ENCODE data around the gene FARP2. TPM values are rescaled to one million over a fixed set of nuclear protein-coding genes. Genes with fewer than 3 reads are reported as not detected.

The FARP2 gene
- total RNA-seq, 1 experiment from 2014 or later = 89.1 TPM

DNA sequence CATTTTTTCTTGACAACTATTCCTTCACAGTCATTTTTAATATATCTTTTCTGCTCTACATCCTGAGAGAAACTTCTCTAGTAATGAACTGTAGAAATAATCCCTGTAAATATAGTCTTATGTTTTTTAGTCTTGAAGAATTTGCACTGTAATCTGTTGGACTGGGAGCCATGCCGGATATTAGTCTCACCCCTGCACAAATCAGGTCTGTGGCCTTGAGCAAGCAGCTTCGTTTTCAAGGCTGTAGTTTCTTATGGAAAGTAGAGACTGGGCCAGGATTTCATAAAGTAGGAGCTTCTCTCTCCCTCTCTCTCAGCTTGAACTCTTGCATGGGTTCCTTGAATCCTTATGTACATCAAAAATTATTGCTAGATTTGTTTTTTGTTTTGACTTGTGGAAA is 8.7 kb downstream of the FARP2 start:
- Histone ChIP-seq H3K4me1 (replicated peaks; ENCODE audit: insufficient read depth) (peaks cover 10% of the 10 kb centered on the region; the same call in 1 of the 2 replicates), H3K4me3 (no peak overlapping the region), H4K20me1 (ENCODE audit: insufficient read depth) (no peaks in the 10 kb centered on the region; the same call in 1 of the 2 replicates), H3K27me3 (ENCODE audit: insufficient read depth, low read depth) (no peaks in the 10 kb centered on the region), H3K79me2 (ENCODE audit: low read depth) (peaks cover 85% of the 10 kb centered on the region), H3K9me2 (ENCODE audit: insufficient read depth) (no peaks in the 10 kb centered on the region), H3K36me3 (ENCODE audit: low read depth) (0 out of 2 replicates have a peak, but pooled peaks cover 15% of the 10 kb centered on the region), H3K27ac (0 out of 2 replicates have a peak overlapping the region, but pooled peaks have one; percentile 9), H3K9me3 (ENCODE audit: insufficient read depth, low read depth) (no peaks in the 10 kb centered on the region), H2AFZ (no peak overlapping the region), H3F3A (ENCODE audit: insufficient read depth, low read depth) (no peaks in the 10 kb centered on the region), H3K4me2 (no peak overlapping the region)
- BruUV-seq (replicated peaks) = no TSS peak
- no peak for DNase-seq
- CTCF ChIA-PET = interaction anchor here (0.9 kb wide), 1 partner anchor 1131 kb away, joined by 4 read pairs; no protein-coding TSS in a partner anchor
- TF ChIP-seq EZH2 (IDR thresholded peaks at IDR 0.05; ENCODE audit: low read depth) = no peak
- TF ChIP-seq, protein P1, sequence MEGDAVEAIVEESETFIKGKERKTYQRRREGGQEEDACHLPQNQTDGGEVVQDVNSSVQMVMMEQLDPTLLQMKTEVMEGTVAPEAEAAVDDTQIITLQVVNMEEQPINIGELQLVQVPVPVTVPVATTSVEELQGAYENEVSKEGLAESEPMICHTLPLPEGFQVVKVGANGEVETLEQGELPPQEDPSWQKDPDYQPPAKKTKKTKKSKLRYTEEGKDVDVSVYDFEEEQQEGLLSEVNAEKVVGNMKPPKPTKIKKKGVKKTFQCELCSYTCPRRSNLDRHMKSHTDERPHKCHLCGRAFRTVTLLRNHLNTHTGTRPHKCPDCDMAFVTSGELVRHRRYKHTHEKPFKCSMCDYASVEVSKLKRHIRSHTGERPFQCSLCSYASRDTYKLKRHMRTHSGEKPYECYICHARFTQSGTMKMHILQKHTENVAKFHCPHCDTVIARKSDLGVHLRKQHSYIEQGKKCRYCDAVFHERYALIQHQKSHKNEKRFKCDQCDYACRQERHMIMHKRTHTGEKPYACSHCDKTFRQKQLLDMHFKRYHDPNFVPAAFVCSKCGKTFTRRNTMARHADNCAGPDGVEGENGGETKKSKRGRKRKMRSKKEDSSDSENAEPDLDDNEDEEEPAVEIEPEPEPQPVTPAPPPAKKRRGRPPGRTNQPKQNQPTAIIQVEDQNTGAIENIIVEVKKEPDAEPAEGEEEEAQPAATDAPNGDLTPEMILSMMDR (conservative IDR thresholded peaks at IDR 0.05) = no peak
- intact Hi-C loops (cut with micrococcal nuclease; ENCODE audit: unreplicated experiment) = no loop called here
- POLR2A ChIA-PET (ENCODE audit: unreplicated experiment) = no interaction called here

- Histone ChIP-seq H3K79me2 (ENCODE audit: low read depth) (peaks cover 84% of the 10 kb centered on the region), H3K4me3 (no peak overlapping the region), H3K4me1 (replicated peaks; ENCODE audit: insufficient read depth) (peaks cover 10% of the 10 kb centered on the region; the same call in 1 of the 2 replicates), H2AFZ (no peak overlapping the region), H3K9me2 (ENCODE audit: insufficient read depth) (no peaks in the 10 kb centered on the region), H3K9me3 (ENCODE audit: insufficient read depth, low read depth) (no peaks in the 10 kb centered on the region), H3K36me3 (ENCODE audit: low read depth) (0 out of 2 replicates have a peak, but pooled peaks cover 15% of the 10 kb centered on the region), H3K4me2 (no peak overlapping the region), H3K27me3 (ENCODE audit: insufficient read depth, low read depth) (no peaks in the 10 kb centered on the region), H4K20me1 (ENCODE audit: insufficient read depth) (no peaks in the 10 kb centered on the region; the same call in 1 of the 2 replicates), H3F3A (ENCODE audit: insufficient read depth, low read depth) (no peaks in the 10 kb centered on the region), H3K27ac (no peak overlapping the region)
- intact Hi-C loops (cut with micrococcal nuclease; ENCODE audit: unreplicated experiment) = no loop called here
- no TSS peak for BruUV-seq (replicated peaks)
- ChIA-PET CTCF (no interaction called here), POLR2A (ENCODE audit: unreplicated experiment) (interaction anchor here (0.6 kb wide), 1 partner anchor 138 kb away, joined by 3 read pairs; no protein-coding TSS in a partner anchor)
- TF ChIP-seq EZH2 (IDR thresholded peaks at IDR 0.05; ENCODE audit: low read depth) = no peak
- TF ChIP-seq, protein P1 (conservative IDR thresholded peaks at IDR 0.05) = no peak
- no peak for DNase-seq
Observed at GRCh38 chr2:241366678-241367077, 10.6 kb downstream of the FARP2 start.

DNA sequence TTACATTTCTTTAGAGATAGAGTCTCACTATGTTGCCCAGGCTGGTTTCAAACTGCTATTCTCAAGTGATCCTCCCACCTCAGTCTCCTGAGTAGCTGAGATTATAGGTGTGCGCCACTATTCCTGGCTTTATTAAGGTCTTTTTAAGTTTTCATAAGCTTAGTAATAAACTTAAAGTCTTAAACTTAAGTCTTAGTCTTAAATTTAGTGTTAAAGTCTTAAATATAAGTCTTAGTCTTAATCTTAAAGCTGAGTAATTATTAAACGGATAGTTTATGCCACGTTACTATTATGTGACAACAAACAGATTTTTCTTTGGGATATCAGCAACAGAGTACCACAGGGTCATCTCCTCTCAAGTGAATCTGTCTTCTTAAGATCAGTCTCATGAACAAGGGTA is 12.6 kb downstream of the FARP2 start:
- Histone ChIP-seq H4K20me1 (ENCODE audit: insufficient read depth) (no peaks in the 10 kb centered on the region; the same call in 1 of the 2 replicates), H3K4me2 (no peak overlapping the region), H3K79me2 (ENCODE audit: low read depth) (peaks cover 87% of the 10 kb centered on the region), H3K9me3 (ENCODE audit: insufficient read depth, low read depth) (no peaks in the 10 kb centered on the region), H3K27ac (no peak overlapping the region), H3K4me1 (replicated peaks; ENCODE audit: insufficient read depth) (peaks cover 28% of the 10 kb centered on the region), H3K27me3 (ENCODE audit: insufficient read depth, low read depth) (no peaks in the 10 kb centered on the region), H3K4me3 (no peak overlapping the region), H3K36me3 (ENCODE audit: low read depth) (0 out of 2 replicates have a peak, but pooled peaks cover 15% of the 10 kb centered on the region), H2AFZ (no peak overlapping the region), H3F3A (ENCODE audit: insufficient read depth, low read depth) (peaks cover 8% of the 10 kb centered on the region; the same call in 1 of the 2 replicates), H3K9me2 (ENCODE audit: insufficient read depth) (no peaks in the 10 kb centered on the region)
- CTCF ChIA-PET = interaction anchor here (0.6 kb wide), 1 partner anchor 173 kb away, joined by 7 read pairs; no protein-coding TSS in a partner anchor
- POLR2A ChIA-PET (ENCODE audit: unreplicated experiment) = interaction anchor here (0.6 kb wide), 1 partner anchor 11 kb away, joined by 3 read pairs; no protein-coding TSS in a partner anchor
- TF ChIP-seq, protein P1 (conservative IDR thresholded peaks at IDR 0.05) = no peak
- no peak for TF ChIP-seq EZH2 (IDR thresholded peaks at IDR 0.05; ENCODE audit: low read depth)
- no peak for DNase-seq
- intact Hi-C loops (cut with micrococcal nuclease; ENCODE audit: unreplicated experiment) = no loop called here
- no TSS peak for BruUV-seq (replicated peaks)

Data from PC-9 (cell line).